NCI-H1417 (cell line): ENCODE data around the gene SEC14L6.
"Not testable (repeated sequence)": the region's sequence is repeated elsewhere in the genome, so short reads cannot be mapped to it uniquely, and the experiment has no call there.

Experiments used
- DNase-seq, 3 experiments: peaks; one replicate each; lab custom pipeline; 2025; lab: John Stamatoyannopoulos, UW

The SEC14L6 gene

DNA sequence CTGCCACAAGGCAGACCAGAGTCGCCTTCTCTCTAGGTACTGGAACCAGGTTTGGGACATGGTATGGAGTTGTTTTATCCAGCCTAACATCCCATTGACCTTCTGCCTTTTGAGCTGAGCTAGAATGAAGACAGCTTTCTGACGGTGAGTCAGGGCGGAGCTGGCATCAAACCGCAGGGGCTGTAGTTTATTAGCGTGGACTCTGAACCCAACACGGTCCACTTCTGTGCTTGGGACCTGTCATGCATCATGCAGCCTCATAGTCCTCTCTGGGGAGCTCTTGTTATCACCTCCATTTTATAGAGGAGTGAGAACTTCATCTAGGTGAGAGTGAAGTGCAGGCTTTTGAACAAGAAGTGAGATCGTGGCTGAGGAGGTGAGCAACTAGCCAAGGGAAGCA is 19.6 kb upstream of the SEC14L6 start:
- DNase-seq: no peak

DNA sequence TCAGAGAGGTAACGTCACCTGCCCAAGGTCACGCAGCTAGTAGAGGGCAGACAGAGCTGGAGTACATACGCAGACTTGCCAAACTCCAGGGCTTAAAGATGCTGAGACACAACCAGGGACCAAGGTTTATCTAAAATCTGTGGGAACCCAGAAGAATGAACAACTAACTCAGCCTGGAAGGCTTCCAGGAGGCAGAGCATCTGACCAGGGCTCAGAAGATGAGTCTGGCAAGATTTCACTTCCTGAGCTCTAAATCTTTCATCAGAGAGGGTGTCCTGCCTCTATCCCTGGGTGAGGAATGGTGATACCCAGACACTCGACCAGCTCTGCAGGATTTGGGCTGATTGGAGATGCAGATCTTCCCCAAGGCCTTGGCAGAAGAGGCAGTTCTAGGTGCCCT is 18.8 kb upstream of the SEC14L6 start:
- no peak for DNase-seq

DNA sequence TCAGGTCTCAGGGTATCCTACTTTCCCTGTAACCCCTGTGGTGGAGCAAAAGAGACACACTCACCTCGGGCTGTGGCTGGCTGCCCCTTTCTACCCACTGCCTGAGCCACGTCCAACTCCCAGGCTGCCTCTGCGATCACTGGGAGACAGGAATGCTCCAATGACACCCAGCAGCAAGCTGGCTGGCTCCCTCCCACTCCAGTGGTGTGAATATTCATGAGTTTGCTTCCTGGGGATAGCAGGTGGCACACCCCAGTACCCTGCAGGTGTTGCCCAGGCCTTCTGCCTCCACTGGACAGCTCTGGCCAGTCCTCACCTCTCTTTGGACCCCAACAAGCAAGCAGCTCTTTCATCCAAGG is 18.2 kb upstream of the SEC14L6 start:
- no peak for DNase-seq

DNA sequence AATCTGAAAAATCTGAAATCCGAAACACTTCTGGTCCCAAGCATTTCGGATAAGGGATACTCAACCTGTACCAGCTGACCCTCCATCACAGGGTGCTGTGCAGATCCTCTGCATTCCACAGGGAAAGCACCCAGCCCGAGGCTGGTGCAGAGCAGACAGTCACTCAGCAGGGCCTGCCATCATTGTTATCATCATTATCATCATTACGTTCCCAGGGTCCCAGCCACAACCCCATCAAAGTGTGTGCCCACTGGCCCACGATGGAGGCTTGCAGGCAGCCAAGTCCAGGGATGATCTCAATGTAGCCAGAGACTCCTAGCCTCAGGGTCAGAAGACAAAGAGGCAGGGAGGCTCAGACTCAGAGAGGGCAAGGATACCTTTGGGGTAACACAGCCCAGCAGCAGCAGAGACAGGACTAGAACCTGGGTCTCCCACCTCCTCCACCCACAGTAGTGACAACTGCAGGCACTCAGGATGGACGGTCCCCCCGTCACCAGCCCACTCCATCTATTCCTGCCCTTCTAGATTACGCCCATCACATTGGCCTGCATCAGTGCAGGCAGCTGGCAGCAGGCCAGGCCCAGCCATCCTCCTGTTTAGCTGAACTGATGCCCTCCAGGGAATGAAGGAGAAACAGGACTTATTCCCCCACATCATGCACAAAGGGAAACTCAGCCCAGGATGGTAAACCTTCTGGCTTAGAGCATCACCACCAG is 17.7 kb upstream of the SEC14L6 start:
- DNase-seq: no peak

GRCh38 chr22:30562366-30562765 is 15.8 kb upstream of the SEC14L6 start:
- no peak for DNase-seq

DNA sequence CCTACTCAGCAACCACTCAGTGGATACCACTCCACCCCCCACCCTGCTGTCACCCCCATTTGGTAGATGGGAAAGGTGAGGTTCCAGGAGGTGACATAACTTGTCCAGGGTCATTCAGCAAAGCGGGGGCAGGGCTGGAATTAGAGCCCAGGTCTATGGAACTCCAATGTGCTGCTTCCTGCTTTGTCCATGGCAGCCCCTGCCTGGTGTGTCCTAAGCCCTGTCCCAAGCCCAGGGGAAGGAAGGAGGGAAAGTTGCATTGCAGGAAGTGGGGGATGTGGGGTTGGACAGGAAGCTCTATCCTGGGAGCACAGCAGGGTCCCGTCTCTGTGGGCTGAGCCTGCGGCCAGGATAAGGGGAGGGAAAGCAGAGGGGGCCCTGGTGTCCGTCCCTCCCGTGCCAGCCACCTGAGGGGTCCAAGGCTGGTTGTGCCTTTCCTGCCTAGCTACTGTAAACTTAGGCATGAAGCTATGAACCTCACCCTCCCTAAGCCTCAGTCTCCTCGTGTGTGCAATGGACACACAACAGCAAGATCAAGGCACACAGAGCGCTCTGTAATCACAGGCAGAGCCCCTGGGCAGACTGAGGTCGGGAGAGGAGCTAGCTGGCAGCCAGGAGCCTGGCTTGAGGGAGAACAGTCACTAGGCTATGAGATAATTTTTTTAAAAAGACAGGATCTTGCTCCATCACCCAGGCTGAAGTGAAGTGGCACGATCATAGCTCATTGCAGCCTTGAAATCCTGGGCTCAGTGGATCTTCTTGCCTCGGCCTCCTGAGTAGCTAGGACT is 15.1 kb upstream of the SEC14L6 start:
- no peak for DNase-seq

DNA sequence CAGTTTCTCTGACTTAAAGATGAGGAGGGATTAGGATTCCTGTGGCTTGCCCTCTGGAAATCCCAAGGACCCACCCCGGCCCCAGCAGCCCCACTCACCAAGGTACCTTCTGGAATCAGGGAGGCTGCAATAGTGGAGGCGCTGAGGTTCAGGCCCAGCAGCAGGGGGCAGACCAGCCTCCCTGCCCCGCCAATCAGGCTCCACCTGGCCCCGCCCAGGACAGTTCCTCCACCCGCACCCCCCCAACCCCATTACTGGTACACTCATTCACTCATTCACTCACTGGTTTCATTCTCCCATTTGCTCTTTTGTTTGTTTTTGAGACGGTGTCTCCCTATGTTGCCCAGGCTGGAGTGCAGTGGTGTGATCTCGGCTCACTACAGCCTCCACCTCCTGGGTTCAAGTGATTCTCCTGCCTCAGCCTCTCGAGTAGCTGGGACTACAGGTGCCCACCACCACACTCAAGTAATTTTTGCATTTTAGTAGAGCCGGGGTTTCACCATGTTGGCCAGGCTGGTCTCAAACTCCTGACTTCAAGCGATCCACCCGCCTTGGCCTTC is 14.2 kb upstream of the SEC14L6 start:
- not testable (repeated sequence) for DNase-seq

GRCh38 chr22:30559889-30560288 is 13.3 kb upstream of the SEC14L6 start:
- DNase-seq: no peak

DNA sequence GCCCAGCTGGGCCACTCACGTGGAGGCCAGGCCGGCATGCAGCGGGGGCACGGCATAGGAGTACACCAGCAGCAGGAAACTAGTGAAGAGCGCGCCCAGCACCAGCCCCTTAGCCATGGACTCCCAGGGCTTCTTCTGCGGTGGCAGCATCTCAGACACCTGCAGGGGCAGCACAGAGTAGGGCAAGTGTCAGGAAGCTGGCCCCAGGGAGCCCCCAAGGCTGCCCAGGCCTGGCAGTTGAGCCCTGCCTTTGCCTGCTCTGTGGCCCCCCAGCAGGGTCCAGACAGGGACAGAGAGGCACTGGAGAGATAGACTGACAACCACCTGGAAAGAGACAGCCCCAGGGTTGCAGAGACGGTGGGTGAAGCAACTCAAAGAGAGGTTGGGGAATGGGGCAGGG is 10.7 kb upstream of the SEC14L6 start:
- DNase-seq: no peak

- DNase-seq: no peak
Measured at GRCh38 chr22:30556388-30556787, 9.8 kb upstream of the SEC14L6 start.

- DNase-seq: no peak
Measured at GRCh38 chr22:30555282-30556210, 9.0 kb upstream of the SEC14L6 start.

DNA sequence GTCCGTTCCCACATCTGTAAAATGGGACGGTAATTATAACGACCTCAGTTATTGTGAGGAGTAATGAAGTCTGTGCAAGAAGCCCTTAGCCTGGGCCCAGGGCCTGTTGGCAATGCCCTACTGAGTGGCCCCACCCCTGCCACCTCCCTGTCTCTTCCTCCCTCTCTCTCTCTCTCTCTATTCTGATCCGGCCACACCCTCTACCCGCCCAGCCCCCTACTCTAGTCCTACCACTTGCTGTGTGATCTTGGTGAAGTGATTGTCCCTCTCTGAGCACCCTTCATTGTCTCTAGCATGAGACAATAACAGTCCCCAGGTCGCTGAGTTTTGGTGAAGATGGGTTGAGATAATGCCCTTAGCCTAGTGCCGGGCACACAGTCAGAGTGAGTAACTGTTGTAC is 7.4 kb upstream of the SEC14L6 start:
- DNase-seq: no peak

GRCh38 chr22:30552719-30553118 is 6.2 kb upstream of the SEC14L6 start:
- no peak for DNase-seq

GRCh38 chr22:30551813-30552212 is 5.3 kb upstream of the SEC14L6 start:
- DNase-seq: not testable (repeated sequence)

DNA sequence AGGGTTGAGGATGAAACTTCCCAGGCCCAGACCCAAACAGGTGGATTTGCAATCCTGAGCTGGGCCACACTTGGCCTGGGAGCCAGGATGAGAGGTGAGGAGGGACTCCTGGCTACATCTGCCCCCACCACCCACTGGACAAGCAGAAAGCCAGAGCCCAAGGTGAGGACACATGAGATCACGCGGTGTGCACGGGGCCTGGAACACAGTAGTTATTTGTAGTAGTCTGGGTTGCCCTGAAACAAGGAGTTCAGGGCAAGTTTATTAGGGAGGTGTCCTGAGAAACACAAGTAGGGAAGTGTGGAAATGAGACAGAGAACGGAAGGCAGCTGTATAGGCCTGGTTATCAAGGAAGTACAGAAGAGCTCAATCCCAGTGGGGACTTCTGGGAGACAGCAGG is 647 bp upstream of the SEC14L6 start:
- DNase-seq: no peak

GRCh38 chr22:30542811-30543188 is 3.7 kb downstream of the SEC14L6 start:
- no peak for DNase-seq

DNA sequence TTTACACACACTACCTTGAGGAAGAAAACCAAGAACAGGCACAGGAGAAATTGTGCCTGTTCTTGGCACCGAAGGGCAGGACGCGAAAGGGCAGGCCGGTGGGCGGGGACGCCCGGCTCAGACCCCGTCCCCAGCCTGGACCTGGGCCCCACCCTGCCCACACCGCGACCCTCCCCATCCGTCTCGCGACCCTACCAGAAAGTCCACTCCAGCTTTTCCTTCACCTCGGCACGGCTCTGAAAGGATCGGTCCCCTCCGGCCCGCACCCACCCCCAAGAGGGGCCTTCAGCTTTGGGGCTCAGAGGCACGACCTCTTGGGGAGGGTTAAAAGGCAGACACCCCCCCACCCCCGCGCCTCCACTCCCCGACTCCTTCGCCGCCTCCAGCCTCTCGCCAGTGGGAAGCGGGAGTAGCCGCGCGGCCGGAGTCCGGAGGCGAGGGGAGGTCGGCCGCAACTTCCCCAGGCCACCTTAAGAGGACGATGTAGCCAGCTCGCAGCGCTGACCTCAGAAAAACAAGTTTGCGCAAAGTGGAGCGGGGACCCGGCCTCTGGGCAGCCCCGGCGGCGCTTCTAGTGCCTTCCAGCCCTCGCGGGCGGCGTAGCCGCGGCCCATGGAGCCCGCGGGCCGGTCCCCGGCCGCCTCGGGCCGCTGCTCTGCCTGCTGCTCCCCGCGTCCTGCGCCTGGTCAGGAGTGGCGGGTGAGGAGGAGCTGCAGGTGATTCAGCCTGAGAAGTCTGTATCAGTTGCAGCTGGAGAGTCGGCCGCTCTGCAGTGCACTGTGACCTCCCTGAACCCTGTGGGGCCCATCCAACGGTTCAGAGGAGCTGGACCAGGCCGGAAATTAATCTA is 4.4 kb downstream of the SEC14L6 start:
- peak in 2 of 3 experiments; percentile 7 to 54 for DNase-seq

DNA sequence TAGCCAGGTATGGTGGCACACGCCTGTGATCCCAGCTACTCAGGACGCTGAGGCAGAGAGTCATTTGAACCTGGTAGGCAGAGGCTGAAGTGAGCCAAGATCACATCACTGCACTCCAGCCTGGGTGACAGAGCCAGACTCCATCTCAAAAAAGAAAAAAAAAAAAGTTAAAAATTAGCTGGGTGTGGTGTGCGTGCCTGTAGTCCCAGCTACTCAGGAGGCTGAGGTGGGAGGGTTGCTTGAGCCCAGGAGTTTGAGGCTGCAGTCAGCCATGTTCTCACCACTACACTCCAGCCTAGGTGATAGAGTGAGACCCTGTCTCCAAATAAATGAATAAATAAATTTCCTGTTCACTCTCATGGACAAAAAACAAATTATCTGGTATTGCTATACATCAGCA is 5.0 kb downstream of the SEC14L6 start:
- not testable (repeated sequence) for DNase-seq

DNA sequence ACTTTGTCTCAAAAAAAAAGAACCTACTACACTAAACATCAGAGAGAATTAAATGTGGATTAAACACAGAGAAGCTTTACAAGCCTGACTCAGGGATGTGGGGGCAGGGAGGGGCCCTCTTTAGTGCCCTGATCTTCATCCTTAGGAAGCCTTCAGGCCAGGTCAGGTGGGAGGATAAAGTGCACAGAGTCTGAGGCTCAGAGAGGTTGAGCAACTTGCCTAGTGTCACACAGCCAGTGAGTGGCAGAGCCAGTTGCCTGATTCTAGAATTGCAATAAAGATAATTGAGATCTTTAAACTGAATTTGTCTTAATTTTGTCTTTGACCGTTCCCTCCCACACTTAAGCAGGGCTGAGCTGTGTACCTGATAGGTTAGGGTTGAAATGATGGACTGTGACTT is 7.2 kb downstream of the SEC14L6 start:
- no peak for DNase-seq

- no peak for DNase-seq
Measured at GRCh38 chr22:30538280-30538679, 8.3 kb downstream of the SEC14L6 start.

DNA sequence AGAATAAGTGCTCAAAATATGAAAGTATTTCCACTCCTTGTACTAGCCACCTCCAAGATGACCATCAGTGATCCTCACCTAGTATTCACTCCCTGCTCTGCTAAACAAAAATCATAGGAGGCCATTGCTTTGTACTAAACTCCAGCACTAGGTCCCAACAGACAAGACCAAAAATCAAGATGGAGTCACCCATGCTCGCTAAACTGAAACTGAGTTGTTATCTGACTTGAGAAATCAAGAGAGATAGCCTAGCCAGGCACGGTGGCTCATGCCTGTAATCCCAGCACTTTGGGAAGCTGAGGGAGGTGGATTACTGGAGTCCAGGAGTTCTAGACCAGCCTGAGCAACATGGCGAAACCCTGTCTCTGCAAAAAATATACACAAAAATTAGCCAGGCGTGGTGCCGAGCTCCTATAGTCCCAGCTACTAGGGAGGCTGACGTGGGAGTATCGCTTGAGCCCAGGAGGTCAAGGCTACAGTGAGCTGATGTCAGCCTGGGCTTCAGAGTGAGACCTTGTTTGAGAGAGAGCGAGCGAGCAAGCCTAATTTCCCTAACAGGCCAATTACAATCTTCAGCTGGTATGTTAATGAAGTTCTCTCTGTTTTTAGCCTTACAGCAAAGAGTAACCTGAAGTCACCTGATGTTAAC is 9.3 kb downstream of the SEC14L6 start:
- no peak for DNase-seq
